HG02981 (cell line): ENCODE results near the gene ZNF511.
"Not testable (repeated sequence)": the region's sequence is repeated elsewhere in the genome, so short reads cannot be mapped to it uniquely, and the experiment has no call there.

Experiments used
- ATAC-seq: cut with Tn5 transposase; IDR thresholded peaks from one replicate; pipeline ENCODE4 v1.9.1; 2021; ENCODE audit warnings: mild to moderate bottlenecking, moderate library complexity; ENCODE audit not compliant: unreplicated experiment

Gene ZNF511, protein sequence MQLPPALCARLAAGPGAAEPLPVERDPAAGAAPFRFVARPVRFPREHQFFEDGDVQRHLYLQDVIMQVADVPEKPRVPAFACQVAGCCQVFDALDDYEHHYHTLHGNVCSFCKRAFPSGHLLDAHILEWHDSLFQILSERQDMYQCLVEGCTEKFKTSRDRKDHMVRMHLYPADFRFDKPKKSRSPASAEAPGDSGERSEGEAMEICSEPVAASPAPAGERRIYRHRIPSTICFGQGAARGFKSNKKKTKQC

DNA sequence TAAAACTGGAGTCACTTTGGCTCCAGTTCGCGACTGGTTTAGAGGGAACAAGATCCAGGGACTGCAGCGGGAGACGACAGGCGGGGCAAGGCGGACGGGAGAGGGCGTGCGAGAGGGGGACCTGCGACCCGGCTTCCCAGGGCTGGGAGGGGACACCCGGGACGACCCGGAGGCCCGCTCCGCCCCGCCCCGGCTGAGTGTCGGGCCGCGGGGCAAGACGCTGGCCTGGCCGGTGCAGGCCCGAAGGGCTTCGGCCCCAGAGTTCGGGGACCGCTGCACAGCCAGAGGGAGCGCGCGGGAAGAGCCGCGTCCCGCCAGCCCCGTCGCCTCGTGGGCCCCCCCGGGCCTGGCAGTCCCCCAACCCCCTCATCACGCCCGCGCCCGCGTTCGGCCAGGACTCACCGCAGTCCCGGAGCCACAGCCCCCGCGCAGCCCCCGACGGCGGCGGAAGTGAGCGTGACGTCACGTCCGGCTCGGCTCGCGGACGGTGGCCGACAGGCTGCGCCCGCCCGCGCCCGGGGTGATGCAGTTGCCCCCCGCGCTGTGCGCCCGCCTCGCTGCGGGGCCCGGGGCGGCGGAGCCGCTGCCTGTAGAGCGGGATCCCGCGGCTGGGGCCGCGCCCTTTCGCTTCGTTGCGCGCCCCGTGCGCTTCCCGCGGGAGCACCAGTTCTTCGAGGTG is at the start of gene ZNF511, which contains the start of gene TUBGCP2:
Gene ZNF511, plus strand, starts transcription at position 494 of the 679 bp plus-strand sequence. Its CDS starts 30 bp downstream, at position 524.
Gene TUBGCP2, minus strand, starts transcription at position 452 of the 679 bp plus-strand sequence. CDS start 5,931 bp downstream, outside the sequence.
- ATAC-seq: peak; percentile 68

DNA sequence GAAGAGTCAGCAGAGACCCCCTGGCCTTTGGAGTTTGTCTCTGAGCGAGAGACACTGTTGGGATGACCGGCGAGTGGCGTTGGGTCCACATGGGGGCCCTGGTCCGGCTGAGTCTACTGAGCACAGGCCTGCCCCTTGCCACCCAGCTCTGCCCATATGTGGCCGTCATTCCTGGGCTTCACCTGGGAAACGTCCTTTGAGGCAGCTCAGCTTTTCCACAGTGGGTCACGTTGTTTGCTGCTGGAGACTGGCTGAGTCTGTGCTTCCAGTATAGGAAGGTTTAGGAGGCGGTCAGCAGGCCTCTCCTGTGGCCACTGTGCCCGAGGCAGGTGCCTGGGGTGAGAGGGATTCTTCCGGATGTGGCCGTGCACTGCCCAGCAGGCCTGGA is 49.1 kb upstream of the ZNF511 start:
- no peak for ATAC-seq

DNA sequence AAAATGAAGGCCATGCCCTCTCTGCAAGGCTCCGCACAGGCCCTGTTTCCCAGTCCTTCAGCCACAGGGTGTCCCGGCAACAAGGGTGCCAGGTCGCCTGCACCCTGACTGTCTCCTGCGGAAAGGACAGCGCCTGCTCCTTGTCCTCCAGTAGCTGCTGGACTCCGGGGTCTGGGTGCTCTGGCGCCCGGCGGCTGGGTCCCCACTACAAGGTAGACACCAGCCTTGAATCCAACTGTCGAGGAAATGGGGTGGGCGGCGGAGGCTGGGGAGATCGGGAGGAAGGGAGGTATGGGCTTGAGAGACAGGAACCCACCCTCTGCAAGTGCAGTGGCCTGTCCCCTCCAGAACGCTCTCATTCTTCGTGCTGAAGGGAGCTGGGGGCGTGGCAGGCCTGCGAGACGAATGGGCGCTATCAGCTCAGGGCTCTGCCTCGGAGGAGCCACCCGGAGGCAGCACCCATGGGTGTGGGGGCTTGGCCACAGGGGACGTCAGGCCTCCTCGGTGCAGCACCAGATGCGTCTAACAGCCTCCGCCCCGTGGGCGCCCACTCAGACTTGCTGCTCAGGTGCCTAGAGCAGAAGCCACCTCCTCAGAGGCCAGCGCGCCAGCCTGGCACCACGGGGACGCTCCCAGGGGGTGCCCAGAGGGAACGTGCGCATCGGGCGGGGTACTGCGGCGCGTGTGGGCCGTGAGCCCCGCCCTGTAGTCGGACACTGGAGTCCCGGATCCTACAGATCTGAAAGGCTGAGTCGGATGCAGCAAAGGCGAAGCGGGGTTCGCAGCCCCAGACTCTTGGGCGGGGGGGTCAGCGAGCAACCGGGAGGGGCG is 47.6 kb upstream of the ZNF511 start:
- ATAC-seq: peak; percentile 45

DNA sequence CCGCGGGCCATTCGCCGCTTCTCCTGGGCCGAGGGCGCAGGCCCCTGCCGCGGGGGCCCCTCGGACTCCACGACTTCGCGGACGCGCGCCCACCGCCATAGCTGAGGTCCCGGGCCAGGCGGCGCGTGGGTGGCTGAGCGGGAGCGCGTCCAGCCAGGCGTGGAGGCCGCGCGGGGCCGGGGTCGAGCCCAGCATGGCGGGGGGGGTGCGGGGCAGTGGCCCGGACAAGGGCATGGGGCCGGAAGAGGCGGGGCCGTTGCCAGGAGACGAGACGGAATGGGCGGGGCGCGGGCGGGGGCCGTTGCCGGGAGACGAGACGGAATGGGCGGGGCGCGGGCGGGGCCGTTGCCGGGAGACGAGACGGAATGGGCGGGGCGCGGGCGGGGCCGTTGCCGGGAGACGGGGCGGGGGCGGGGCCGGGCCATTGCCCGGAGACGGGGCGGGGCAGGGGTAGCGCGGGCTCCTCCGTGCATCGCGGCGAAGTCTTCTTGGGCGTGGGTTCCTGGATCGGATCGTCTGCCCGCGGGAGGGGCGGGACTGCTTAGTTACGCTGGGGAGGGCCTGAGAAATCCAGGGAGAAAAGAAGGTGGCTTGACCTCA is 46.9 kb upstream of the ZNF511 start:
- ATAC-seq: peak; percentile 50

DNA sequence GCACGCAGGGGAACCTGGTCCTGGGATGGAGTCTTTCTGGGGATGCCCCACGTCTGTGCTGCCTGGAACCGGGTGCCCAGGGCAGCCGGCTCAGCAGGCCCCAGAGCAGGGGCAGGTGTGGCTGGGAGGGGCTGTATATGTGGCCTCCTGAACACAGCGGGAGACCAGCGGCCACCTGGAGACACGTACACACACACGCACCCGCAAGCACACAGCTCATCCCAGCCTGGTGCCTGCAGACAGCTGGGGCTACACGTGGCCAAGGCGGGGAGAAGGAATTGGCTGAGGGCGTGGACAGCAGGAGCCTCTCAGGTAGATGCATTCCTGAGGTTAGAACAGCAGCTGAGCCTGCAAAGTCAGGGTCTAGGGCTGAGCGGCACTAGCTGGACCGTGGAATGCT is 46.0 kb upstream of the ZNF511 start:
- no peak for ATAC-seq

DNA sequence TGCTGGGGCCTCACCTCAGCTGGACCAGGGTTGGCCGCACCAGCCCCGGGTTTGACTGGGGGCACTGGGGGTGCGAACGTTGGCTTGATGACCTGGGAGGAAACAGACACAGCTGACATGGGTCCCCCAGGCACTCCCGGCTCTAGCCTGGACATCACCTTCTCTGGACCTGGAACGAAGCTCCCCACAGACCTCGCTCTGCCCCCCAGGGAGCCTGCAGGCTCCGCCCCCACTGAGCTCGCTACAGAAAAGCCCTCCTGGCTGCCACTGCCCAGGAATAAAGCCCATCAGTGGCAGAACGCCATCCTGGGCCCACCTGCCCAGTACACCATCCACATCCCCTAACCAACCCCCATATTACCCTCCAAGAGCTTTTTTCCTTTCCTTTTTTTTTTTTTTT is 45.0 kb upstream of the ZNF511 start:
- no peak for ATAC-seq

DNA sequence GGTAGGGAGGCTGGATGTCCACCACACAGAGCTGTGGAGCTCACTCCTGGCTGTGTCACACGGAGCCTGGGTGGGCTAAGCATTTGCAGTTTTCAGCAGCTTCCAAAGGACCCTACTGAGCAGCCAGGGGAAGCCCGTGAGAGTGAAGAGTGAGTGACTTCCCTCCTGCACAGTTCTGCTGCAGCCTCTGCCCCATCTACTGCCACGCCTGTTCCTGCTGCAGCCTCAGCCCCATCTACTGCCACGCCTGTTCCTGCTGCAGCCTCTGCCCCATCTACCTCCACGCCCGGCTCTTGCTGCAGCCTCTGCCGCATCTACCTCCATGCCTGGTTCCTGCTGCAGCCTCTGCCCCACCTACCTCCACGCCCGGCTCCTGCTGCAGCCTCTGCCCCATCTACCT is 44.3 kb upstream of the ZNF511 start:
- no peak for ATAC-seq

DNA sequence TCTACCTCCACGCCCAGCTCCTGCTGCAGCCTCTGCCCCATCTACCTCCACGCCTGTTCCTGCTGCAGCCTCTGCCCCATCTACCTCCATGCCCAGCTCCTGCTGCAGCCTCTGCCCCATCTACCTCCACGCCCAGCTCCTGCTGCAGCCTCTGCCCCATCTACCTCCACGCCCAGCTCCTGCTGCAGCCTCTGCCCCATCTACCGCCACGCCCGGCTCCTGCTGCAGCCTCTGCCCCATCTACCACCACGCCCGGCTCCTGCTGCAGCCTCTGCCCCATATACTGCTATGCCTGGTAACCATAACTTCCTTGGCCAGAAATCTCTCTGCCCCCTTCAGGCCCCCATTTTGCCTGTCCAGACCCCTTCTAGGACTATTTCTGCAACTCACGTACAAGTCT is 43.7 kb upstream of the ZNF511 start:
- ATAC-seq: not testable (repeated sequence)

DNA sequence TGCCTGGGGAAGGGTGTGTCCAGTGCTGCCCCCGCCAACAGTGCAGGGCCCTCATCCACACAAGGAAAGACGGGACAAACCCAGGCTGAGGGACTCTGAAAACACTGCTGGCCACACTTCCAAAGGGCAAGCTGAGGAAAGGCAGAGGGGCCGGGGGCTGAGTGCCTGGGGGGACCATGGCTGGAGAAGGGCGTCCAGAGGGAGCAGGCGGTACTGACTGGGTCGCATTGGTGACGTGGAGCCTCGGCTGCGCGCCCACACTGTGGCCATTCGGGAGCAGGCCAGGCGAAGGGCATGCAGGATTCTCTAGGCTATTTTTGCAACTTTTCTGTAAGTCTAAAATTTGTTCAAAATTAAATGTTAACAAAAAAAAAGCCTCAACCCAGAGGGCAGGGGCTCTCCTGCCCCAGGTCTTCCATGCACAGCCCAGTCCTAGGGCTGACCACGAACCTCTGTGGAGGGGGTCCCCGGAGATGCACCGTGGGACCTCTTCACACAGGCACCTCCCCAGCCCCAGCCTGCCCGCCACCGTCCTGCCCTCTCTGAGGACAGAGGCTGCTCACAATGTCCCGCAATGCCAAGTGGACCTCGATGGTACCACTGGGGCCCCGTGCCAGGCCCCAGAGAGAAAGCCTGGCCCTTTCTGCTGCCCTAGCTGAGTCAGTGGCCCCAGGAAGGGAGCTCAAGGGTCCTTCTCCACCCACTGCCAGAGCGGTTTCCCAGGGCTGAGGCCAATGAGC is 42.5 kb upstream of the ZNF511 start:
- no peak for ATAC-seq

DNA sequence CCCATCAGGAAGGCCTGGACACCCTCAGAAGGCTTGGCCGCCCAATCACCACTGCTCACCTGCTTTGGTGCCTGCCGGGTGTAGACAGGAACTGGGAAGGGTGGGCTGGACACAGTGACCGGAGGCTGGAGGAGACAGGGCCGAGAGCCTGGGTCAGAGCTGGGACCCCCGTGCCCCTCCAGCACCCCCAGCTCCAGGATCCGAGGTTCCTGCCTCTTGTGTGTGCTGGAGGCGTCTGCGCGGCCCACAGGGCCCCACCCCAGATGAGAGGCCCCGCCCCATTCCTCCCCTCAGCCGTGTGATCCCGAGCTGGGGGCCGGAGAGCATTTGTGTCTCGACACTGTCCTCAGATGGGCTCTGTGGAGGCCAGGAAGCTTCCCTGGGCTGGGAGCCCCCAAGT is 41.4 kb upstream of the ZNF511 start:
- ATAC-seq: no peak

DNA sequence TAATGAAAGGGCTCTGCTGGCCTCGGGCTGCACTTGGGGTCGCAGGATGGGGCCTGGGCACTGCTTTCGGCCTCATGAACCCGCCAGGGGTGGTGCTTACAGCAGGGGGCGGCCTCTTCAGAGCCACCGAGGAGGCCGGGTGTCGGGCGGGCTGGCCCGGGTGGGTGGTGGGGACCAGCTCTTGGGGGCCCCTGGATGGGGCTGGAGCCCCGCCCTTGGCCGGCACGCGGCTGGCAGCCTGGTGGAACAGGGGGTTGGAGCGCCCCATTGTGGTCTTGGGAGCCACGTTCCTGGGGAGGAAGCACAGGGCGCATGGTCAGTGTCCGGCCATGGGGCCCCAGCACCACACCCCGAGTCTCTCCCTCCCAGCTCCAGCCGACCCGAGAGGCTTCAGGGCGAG is 40.9 kb upstream of the ZNF511 start:
- no peak for ATAC-seq

DNA sequence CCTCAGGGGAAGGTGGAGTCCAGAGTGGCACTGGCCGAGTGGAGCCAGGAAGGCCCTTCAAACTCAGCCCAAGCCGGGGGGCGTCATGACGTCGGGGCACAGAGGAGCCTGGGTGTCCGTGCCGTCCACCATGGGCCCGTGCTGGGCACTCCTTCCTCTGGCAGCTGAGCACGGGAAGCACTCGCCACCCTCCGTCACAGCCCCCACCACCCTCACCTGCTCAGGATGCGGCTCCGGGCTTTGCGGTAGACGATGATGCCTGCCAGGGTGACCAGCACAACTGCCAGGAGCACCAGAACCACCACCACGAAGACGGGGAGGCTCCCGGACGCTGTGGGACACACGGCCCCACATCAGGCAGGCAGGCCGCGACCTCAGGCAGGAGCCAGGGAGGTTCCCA is 40.2 kb upstream of the ZNF511 start:
- ATAC-seq: no peak

DNA sequence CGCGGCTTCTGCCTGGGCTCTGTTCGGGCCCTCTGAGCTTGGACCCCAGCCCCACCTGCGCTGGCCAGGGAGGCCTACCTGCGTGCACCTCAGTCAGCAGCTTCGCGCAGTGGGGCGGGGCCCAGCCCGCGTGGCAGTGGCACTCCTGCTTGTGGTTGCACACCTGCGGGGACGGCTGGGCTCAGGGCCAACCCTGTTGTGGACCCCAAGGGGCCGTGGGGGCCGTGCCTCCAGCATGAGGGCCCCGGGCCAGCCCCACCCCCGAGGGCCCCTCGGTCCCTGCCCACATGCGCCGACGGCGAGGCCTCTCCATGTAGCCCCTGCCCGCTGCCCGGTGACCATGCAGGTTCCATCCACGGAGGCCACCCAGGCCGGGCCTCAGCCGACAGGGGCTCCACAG is 39.3 kb upstream of the ZNF511 start:
- no peak for ATAC-seq

DNA sequence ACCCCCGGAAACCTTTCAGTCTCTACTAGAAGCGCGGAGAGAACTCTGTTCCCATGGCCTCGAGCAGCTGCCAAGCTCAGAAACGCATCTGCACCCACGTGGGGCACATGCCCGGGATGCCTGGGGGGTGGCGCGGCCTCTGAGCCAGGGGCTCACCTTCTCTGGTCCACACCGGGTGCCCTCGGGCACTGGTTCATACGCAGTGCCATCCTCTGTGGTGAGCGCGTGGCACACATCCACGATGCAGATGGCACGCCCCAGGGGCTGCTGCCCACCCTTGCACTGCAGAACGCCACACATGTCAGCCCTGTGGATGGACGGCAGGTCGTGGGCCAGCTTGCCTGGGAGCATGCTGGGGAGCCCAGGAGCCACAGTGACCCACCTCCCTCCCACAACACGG is 38.5 kb upstream of the ZNF511 start:
- no peak for ATAC-seq

DNA sequence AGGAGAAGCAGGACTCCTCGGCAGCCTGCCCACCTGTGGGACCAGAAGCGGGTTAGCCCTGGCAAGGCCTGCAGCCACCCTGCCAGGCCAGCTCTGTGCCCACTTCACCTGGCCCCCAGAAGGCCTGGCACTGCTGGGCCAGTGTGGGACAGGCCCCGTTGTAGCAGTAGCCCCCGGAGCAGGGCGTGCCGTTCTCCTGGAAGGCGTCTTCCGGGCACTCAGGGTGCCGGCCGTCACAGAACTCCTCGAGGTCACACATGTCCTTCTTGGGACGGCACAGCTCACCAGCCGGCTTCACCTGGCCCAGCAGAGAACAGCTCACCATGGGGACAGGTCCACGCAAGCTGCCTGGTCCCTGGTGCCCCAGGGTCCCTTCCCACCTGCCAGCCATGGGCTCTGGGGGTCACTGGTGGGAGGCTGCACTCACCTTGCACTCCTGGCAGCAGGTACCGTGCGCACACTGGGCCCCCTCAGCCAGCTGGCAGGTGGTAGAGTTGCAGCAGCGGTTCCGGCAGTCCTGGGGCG is 37.9 kb upstream of the ZNF511 start:
- ATAC-seq: no peak

DNA sequence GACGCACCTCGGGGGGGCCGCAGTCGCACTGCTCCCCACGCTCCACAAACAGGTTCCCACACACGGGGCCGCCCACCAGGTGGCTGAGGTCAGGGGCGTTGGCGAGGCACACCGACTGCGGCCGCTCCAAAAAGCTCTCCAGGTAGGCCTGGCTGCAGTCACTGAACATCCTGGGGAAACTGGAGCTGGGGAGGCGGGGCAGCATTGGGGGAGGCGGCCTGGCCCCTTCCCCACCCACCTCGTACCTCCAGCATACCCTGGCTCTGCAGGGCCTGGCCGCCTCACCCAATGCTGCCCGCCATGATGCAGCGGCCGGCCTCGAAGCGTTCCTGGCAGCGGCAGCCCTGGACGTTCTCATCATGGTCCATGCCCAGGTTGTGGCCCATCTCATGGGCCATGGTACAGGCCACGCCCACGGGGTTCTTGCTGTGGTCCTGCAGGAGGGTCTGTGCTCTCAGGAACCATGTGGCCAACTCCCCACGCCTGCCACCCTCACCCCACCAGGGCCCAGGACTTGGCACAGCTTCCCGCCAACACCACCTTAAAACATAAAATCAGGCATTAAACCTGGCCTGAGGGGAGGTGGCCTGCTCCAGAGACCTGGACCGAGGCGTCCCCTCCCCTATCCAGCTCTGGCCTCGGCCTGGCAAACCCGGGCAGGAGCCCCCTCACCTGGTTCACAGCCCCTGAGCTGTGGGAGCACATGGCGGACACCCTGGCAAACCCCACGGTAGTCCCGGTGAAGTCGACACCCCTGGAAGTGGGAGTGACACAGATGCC is 37.0 kb upstream of the ZNF511 start:
- ATAC-seq: no peak

DNA sequence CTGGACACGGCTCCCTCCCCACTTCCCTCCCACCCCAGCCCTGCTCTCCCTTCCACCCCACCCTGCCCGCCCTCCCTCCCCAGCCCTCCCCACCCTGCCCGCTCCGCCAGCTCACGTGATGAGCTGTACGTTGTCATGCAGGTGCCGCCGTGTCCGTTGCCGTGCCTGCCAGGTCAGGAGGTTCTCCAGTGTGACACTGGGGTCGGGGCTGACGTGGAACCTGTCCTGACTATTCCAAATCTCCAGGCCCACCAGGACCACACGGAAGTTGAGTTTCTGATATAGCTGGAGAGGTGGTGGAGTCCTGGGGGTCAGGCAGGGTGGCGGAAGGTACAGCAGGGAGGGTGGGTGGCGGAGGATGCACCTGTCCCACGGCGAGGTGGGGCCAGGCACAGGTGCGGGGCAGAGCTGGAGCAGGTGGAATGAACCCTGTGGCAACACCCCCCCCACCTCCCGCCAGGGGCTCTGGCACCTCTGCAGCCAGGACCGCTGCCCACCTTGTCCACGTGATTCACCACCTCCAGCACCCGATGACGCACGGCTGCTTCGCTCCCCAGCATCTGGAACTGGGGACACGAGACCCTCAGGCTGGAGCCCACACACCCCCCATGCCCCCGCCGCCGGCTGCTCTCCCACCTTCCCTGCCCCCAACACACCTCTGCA is 36.3 kb upstream of the ZNF511 start:
- no peak for ATAC-seq

DNA sequence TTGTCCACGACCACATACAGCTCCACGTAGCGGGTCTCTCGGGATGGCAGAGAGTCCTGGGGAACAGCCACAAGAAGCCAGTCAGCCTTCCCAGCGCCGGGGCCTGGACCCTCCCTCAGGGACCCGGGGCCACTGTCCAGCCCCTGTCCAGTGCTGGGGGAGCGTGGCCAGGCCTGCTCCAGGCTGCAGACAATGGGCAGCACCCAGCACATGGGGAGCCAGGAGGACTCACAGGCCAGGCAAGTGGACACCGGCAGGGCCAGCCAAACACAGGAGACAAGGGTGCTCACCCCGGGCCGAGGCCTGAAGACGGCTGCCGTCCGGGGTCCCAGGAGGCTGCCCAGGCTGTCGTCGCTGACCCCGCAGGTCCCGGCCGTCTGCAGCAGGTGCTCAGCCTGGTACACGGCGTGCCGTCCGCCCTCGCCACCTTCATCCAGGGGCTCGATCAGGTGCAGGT is 35.7 kb upstream of the ZNF511 start:
- no peak for ATAC-seq

DNA sequence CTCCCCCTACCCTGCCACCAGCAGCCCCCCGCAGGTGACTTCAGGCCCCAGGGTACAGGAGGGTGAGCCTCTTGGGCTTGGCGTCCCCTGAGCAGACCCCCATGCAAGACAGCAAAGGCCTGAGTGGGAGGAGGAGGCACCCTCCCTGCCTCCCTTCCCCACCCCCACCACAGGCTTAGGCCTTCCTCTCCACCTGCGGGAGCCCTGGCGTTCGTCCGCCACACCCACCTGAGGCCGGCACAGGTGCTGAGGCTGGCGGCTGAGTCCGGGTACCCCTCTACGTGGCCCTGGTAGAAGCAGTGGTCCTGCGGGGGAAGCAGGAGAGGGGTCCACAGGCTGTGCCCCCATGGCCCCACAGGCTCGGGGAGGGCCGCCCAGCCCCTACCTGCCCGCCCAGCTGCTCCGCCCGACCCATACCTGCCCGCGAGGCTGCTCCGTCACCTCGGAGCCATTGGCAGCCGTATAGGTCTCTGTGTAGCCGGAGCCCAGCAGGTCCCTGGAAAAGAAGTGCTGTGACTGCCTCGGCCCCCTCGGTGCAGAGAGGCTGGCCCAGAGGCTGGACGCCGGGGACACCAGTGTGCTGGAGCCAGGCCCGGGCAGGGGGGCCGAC is 35.1 kb upstream of the ZNF511 start:
- ATAC-seq: no peak
